ENCODE data around the gene B3GLCT.

Gene B3GLCT

GRCh38 chr13:31346891-31347290 lies 147.1 kb downstream of the B3GLCT start:
- no peak for TF ChIP-seq CTCF (IDR thresholded peaks at IDR 0.05)

GRCh38 chr13:31349156-31349555 lies 149.4 kb downstream of the B3GLCT start:
- TF ChIP-seq CTCF (IDR thresholded peaks at IDR 0.05), result no peak

DNA sequence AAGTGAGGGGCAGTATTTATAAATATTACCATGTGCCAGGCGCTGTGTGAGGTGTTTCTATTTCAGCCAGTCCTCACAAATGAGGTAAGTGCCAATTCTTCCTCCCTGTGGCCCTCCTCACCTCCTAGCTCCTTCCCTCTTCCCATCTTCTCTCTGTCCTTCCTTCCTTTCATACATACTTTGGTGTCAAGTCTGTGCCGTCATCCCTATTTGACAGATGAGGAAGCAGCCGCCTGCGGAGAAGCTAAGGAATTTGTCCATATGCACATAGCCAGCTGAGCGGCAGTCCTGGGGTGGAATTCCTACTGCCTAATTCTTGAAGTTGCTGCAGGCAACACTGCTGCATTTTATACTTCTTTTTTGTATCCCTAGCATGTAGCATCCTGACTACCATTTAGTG lies 150.8 kb downstream of the B3GLCT start:
- no peak for TF ChIP-seq CTCF (IDR thresholded peaks at IDR 0.05)

DNA sequence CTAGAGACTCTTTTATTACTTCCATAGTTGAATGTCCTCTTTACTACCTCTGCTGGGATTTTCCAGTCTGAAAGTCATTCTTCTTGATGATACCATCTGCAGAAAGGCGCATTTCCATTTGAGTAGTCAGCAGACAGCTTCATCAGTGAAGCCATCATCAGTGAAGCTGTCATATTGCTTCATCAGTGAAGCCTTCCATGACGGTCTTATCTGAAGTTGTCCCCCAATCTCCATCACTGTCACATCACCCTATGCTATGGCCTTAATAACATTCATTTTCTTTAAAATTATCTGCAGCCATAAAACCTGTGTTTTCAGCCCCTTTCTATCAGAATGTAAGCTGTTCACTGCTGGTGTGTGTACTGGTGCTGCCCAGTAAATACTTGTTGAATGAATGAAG lies 151.6 kb downstream of the B3GLCT start:
- TF ChIP-seq CTCF (IDR thresholded peaks at IDR 0.05), result no peak

DNA sequence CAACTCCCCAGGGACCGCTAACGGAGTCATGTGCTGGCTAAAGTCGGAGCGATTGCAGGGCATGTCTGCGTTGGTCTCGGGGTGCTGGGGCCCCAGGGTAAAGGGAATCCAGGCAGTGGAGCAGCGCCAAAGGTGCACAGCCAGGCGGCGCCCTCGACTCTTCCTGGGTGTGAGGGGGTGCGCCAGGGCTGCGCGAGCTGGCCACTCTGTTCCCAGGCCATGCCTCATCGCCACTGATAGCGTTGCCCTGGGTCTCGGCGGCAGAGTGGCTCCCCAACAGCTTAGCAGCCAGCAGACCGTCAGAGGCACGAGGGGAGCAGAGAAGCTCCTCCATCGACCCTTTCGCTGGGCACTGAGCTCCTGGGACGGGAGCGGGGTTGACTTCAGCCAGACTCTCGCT lies 152.7 kb downstream of the B3GLCT start:
- no peak for TF ChIP-seq CTCF (IDR thresholded peaks at IDR 0.05)

DNA sequence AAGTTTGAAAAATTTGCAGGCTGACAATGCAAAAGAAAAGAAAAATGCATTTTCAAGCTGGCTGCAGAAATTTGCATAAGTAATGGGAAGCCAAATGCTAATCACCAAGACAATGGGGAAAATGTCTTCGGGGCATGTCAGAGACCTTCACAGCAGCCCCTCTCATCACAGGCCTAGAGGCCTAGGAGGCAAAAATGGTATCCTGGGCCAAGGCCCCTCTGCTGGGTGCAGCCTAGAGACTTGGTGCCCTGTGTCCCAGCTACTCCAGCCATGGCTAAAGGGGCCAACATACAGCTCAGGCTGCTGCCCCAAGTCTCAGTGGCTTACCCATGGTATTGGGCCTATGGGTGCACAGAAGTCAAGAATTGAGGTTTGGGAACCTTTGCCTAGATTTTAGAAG lies 155.2 kb downstream of the B3GLCT start:
- TF ChIP-seq CTCF (IDR thresholded peaks at IDR 0.05), result no peak

GRCh38 chr13:31356991-31357390 lies 157.2 kb downstream of the B3GLCT start:
- no peak for TF ChIP-seq CTCF (IDR thresholded peaks at IDR 0.05)

GRCh38 chr13:31357581-31357980 lies 157.8 kb downstream of the B3GLCT start:
- TF ChIP-seq CTCF (IDR thresholded peaks at IDR 0.05), result no peak

Data from LNCAP (cell line).